Measurements from ENCODE around the gene MTM1.

DNA sequence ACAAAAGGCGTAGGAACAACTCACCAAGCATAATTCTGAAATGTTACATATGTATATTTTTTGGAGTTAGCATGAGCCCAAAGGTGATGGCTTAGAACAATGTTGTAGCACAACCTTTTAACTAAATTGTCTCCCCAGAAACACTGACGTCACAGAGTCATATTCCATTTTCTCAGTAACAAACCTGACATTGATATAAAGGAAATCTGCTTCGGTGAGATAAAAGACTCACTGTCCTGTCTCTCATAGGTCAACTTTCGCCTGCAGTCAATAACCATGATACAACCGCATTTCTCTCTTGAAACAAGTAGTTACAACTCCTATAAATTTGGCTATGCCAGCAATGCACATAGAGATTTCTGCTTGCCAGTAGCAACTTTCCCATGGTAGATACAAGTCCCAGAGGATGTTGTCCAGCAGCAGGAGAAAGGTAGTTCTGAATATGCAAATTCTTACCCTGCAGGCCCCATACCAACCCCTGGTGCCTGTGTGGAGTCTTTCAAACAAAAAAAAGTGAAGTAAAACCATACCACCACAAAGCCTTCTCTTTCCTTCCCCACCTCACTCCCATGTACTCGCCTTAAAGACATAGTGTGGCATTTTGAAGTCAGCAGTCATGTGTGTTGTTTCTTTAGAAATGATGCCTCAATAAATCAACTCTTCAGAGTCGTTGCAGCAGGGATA, 47.9 kb downstream of the MTM1 start:
- TF ChIP-seq, protein P1, sequence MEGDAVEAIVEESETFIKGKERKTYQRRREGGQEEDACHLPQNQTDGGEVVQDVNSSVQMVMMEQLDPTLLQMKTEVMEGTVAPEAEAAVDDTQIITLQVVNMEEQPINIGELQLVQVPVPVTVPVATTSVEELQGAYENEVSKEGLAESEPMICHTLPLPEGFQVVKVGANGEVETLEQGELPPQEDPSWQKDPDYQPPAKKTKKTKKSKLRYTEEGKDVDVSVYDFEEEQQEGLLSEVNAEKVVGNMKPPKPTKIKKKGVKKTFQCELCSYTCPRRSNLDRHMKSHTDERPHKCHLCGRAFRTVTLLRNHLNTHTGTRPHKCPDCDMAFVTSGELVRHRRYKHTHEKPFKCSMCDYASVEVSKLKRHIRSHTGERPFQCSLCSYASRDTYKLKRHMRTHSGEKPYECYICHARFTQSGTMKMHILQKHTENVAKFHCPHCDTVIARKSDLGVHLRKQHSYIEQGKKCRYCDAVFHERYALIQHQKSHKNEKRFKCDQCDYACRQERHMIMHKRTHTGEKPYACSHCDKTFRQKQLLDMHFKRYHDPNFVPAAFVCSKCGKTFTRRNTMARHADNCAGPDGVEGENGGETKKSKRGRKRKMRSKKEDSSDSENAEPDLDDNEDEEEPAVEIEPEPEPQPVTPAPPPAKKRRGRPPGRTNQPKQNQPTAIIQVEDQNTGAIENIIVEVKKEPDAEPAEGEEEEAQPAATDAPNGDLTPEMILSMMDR (IDR thresholded peaks at IDR 0.05), result no peak
- no peak for TF ChIP-seq POLR2A (IDR thresholded peaks at IDR 0.05)
